ENCODE measurements around the gene APOH. TPM values are rescaled to one million over a fixed set of nuclear protein-coding genes. Genes with fewer than 3 reads are reported as not detected.

APOH gene
- total and polyA plus RNA-seq, 2 of the 8 experiments (the other 6 are each of a cell fraction or from before 2014, with no cell fraction given), result not detected

GRCh38 chr17:66215529-66215911 lies 13.7 kb downstream of the APOH start (continued):
- TF ChIP-seq RXRA (IDR thresholded peaks at IDR 0.05; ENCODE audit: insufficient read depth, low read depth, low read length) (no peak), TAF1 (IDR thresholded peaks at IDR 0.05; ENCODE audit: low read depth, low read length) (no peak), EP300 (IDR thresholded peaks at IDR 0.05; ENCODE audit: borderline replicate concordance in 1 of 2, low read depth in 2 of 2, low read length in 2 of 2) (no peak), CBX5 (IDR thresholded peaks at IDR 0.05; ENCODE audit: low read depth, low read length) (no peak)

Measured in H1 (cell line).